WERI-Rb-1 (cell line): ENCODE data around the gene PHF11.

Source experiments
- DNase-seq: peaks from one replicate; pipeline ENCODE4 v3.0.0-alpha.2; 2020
- H3K27ac ChIP-seq: fragments of 250-450 bp; sonication (Bioruptor Pico); 2 replicates; pipeline ENCODE4 v1.5.1; 2020; ENCODE audit warnings: mild to moderate bottlenecking, moderate library complexity
- H3K27me3 ChIP-seq: fragments of 250-450 bp; sonication (Bioruptor Pico); 2 replicates; pipeline ENCODE4 v1.5.1; 2021; ENCODE audit warnings: mild to moderate bottlenecking, low read depth, moderate library complexity; ENCODE audit not compliant: insufficient read depth, severe bottlenecking
- H3K36me3 ChIP-seq: fragments of 250-450 bp; sonication (Bioruptor Pico); 2 replicates; pipeline ENCODE4 v1.5.1; 2020; ENCODE audit warnings: mild to moderate bottlenecking, moderate library complexity
- H3K4me3 ChIP-seq: 2 replicates; pipeline ENCODE4 v1.5.1; 2011; ENCODE audit warnings: low read depth, mild to moderate bottlenecking, control low read depth, low read length
- H3K9me3 ChIP-seq: fragments of 250-450 bp; sonication (Bioruptor Pico); 2 replicates; pipeline ENCODE4 v1.5.1; 2021; ENCODE audit warnings: mild to moderate bottlenecking, moderate library complexity; ENCODE audit not compliant: severe bottlenecking
- TF ChIP-seq, protein P1 (sequence below): IDR thresholded peaks from 2 replicates; pipeline ENCODE4 v1.5.1; 2011; ENCODE audit warnings: low read depth, mild to moderate bottlenecking, control low read depth, inconsistent platforms, low read length

The PHF11 gene

DNA sequence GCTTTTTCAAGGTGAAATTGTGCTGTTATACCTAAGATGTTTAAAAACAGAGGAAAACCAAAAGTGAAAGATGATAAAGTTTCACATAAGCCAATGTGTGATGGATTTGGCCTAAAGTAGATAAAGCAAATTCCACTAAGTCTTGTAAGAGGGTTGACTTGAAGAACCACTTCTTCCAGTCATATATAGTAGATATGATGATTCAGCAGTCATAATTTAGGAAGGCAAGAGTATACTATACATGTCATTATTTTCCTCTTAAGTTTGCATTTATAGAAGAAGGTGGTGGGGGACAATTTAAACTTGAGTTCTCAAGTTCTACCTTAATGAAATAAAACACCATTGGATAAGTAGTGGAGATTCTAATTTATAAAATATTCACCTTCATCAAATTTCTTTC lies 37.3 kb downstream of the PHF11 start:
- Histone ChIP-seq H3K27ac (no peak overlapping the region), H3K4me3 (no peak overlapping the region), H3K9me3 (no peaks in the 10 kb centered on the region), H3K27me3 (no peaks in the 10 kb centered on the region), H3K36me3 (peaks cover 2% of the 10 kb centered on the region)
- TF ChIP-seq, protein P1, sequence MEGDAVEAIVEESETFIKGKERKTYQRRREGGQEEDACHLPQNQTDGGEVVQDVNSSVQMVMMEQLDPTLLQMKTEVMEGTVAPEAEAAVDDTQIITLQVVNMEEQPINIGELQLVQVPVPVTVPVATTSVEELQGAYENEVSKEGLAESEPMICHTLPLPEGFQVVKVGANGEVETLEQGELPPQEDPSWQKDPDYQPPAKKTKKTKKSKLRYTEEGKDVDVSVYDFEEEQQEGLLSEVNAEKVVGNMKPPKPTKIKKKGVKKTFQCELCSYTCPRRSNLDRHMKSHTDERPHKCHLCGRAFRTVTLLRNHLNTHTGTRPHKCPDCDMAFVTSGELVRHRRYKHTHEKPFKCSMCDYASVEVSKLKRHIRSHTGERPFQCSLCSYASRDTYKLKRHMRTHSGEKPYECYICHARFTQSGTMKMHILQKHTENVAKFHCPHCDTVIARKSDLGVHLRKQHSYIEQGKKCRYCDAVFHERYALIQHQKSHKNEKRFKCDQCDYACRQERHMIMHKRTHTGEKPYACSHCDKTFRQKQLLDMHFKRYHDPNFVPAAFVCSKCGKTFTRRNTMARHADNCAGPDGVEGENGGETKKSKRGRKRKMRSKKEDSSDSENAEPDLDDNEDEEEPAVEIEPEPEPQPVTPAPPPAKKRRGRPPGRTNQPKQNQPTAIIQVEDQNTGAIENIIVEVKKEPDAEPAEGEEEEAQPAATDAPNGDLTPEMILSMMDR, result no peak
- no peak for DNase-seq

- TF ChIP-seq, protein P1, result no peak
Measured at GRCh38 chr13:49533591-49534269, 38.0 kb downstream of the PHF11 start.

DNA sequence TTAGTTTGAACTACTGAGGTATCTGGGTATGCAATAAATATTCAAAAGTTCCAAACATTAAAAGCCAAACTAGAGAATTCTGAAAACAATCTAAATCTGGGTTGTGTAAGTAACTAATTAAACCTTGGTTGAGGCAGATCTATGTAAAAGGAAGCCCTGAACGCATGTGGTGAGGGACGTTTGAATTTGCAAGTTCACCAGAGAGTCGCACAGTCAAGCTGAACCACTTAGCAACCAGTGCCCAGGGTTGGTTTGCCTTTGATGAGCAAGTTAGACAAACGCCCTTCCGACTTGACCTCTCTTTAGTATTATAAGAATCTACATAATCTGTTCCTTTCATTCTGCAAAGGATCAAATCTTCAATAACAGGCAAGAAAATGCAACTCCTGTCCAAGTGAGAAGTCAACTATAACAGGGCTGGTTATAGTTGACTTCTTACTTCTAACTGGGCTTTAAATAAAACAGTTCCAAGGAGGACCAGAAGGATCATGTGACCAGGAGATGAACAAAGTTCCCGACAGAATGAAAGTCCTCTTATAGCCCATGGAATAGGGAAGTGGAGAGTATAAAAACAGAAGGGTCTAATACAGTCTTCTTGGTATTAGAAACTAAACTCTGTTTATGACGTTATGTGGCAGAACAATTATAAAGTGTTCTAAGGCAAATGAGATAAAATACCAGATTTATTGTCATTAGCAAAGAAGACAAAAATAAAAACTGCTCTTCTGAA lies 40.6 kb downstream of the PHF11 start:
- H3K36me3 ChIP-seq, result peaks cover 16% of the 10 kb centered on the region
- H3K27ac ChIP-seq, result no peak overlapping the region
- no peaks in the 10 kb centered on the region for H3K27me3 ChIP-seq
- H3K9me3 ChIP-seq, result no peaks in the 10 kb centered on the region
- TF ChIP-seq, protein P1, result no peak
- H3K4me3 ChIP-seq, result no peak overlapping the region
- DNase-seq, result no peak

More at GRCh38 chr13:49533591-49534269, 38.0 kb downstream of the PHF11 start:
- Histone ChIP-seq H3K9me3 (no peaks in the 10 kb centered on the region), H3K36me3 (peaks cover 2% of the 10 kb centered on the region), H3K27me3 (no peaks in the 10 kb centered on the region), H3K4me3 (no peak overlapping the region), H3K27ac (no peak overlapping the region)
- DNase-seq, result no peak

DNA sequence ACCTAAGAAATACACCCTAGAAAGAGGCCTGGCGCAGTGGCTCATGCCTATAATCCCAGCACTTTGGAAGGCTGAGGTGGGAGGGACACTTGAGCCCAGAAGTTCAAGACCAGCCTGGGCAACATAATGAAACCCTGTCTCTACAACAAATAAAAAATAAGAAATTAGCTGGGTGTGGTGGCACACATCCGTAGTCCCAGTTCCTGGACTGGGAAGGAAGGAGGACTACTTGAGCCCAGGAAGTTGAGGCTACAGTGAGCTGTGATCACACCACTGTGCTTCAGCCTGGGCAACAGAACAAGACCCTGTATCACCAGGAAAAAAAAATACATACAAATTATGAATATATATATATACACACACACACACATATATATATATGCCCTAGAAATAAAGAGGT lies 42.7 kb downstream of the PHF11 start:
- H3K36me3 ChIP-seq, result peaks cover 19% of the 10 kb centered on the region
- no peaks in the 10 kb centered on the region for H3K9me3 ChIP-seq
- no peak overlapping the region for H3K27ac ChIP-seq
- TF ChIP-seq, protein P1, result no peak
- H3K4me3 ChIP-seq, result no peak overlapping the region
- H3K27me3 ChIP-seq, result no peaks in the 10 kb centered on the region
- DNase-seq, result no peak

- Histone ChIP-seq H3K27me3 (no peaks in the 10 kb centered on the region), H3K36me3 (peaks cover 19% of the 10 kb centered on the region), H3K27ac (no peak overlapping the region), H3K4me3 (no peak overlapping the region), H3K9me3 (no peaks in the 10 kb centered on the region)
- TF ChIP-seq, protein P1, result no peak
- DNase-seq, result no peak
Measured at GRCh38 chr13:49539313-49539712, 43.6 kb downstream of the PHF11 start.
